ENCODE measurements around the gene C1QTNF9.

- TF ChIP-seq, protein P1, sequence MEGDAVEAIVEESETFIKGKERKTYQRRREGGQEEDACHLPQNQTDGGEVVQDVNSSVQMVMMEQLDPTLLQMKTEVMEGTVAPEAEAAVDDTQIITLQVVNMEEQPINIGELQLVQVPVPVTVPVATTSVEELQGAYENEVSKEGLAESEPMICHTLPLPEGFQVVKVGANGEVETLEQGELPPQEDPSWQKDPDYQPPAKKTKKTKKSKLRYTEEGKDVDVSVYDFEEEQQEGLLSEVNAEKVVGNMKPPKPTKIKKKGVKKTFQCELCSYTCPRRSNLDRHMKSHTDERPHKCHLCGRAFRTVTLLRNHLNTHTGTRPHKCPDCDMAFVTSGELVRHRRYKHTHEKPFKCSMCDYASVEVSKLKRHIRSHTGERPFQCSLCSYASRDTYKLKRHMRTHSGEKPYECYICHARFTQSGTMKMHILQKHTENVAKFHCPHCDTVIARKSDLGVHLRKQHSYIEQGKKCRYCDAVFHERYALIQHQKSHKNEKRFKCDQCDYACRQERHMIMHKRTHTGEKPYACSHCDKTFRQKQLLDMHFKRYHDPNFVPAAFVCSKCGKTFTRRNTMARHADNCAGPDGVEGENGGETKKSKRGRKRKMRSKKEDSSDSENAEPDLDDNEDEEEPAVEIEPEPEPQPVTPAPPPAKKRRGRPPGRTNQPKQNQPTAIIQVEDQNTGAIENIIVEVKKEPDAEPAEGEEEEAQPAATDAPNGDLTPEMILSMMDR (IDR thresholded peaks at IDR 0.05; ENCODE audit: poor library complexity) = no peak
- TF ChIP-seq EZH2 (IDR thresholded peaks at IDR 0.05; ENCODE audit: borderline replicate concordance) (no peak), EZH2phosphoT487 (IDR thresholded peaks at IDR 0.05; ENCODE audit: low read depth, severe bottlenecking, unreplicated experiment) (no peak)
Observed at GRCh38 chr13:24365191-24365590, 55.8 kb downstream of the C1QTNF9 start.
